Measurements from ENCODE around the gene ZNF521. TPM values are rescaled to one million over a fixed set of nuclear protein-coding genes. Genes with fewer than 3 reads are reported as not detected.

Gene ZNF521
- total RNA-seq, 1 experiment from 2014 or later, result not detected

GRCh38 chr18:25223899-25224886 lies 127.8 kb downstream of the ZNF521 start:
- intact Hi-C loops (cut with micrococcal nuclease), result no loop called here
- Mint-ChIP-seq H3K9me3 (ENCODE audit: unreplicated experiment) (no peaks in the 10 kb centered on the region), H3K27ac (ENCODE audit: low read depth, unreplicated experiment) (no peak overlapping the region), H3K27me3 (ENCODE audit: insufficient read depth, unreplicated experiment) (no peaks in the 10 kb centered on the region), H3K4me3 (ENCODE audit: unreplicated experiment) (no peak overlapping the region), H3K4me1 (ENCODE audit: insufficient read depth, unreplicated experiment) (no peaks in the 10 kb centered on the region), H3K36me3 (ENCODE audit: insufficient read depth, unreplicated experiment) (no peaks in the 10 kb centered on the region)
- POLR2A ChIA-PET, result no interaction called here
- TF ChIP-seq CTCF (IDR thresholded peaks at IDR 0.05; ENCODE audit: unreplicated experiment), result no peak
- no peak for DNase-seq (ENCODE audit: unreplicated experiment)
- CTCF ChIA-PET, result interaction anchor here (0.6 kb wide), 1 partner anchor 62 kb away, joined by 3 read pairs; no protein-coding TSS in a partner anchor
- BruUV-seq (replicated peaks), result no TSS peak

- Mint-ChIP-seq H3K36me3 (ENCODE audit: insufficient read depth, unreplicated experiment) (no peaks in the 10 kb centered on the region), H3K9me3 (ENCODE audit: unreplicated experiment) (peaks cover 1% of the 10 kb centered on the region), H3K27me3 (ENCODE audit: insufficient read depth, unreplicated experiment) (no peaks in the 10 kb centered on the region), H3K4me1 (ENCODE audit: insufficient read depth, unreplicated experiment) (no peaks in the 10 kb centered on the region), H3K4me3 (ENCODE audit: unreplicated experiment) (no peak overlapping the region), H3K27ac (ENCODE audit: low read depth, unreplicated experiment) (no peak overlapping the region)
- BruUV-seq (replicated peaks), result no TSS peak
- POLR2A ChIA-PET, result no interaction called here
- no peak for DNase-seq (ENCODE audit: unreplicated experiment)
- TF ChIP-seq CTCF (IDR thresholded peaks at IDR 0.05; ENCODE audit: unreplicated experiment), result no peak
- intact Hi-C loops (cut with micrococcal nuclease), result no loop called here
- CTCF ChIA-PET, result interaction anchor here (0.6 kb wide), 1 partner anchor 63 kb away, joined by 3 read pairs; no protein-coding TSS in a partner anchor
Observed at GRCh38 chr18:25223211-25223610, 128.8 kb downstream of the ZNF521 start.

- no peak overlapping the region for H3K4me3 Mint-ChIP-seq (ENCODE audit: unreplicated experiment)
- no TSS peak for BruUV-seq (replicated peaks)
- no peak overlapping the region for H3K27ac Mint-ChIP-seq (ENCODE audit: low read depth, unreplicated experiment)
- TF ChIP-seq CTCF (IDR thresholded peaks at IDR 0.05; ENCODE audit: unreplicated experiment), result no peak
- peaks cover 7% of the 10 kb centered on the region for H3K9me3 Mint-ChIP-seq (ENCODE audit: unreplicated experiment)
- ChIA-PET CTCF (no interaction called here), POLR2A (no interaction called here)
- no peaks in the 10 kb centered on the region for H3K4me1 Mint-ChIP-seq (ENCODE audit: insufficient read depth, unreplicated experiment)
- no peaks in the 10 kb centered on the region for H3K27me3 Mint-ChIP-seq (ENCODE audit: insufficient read depth, unreplicated experiment)
- no peaks in the 10 kb centered on the region for H3K36me3 Mint-ChIP-seq (ENCODE audit: insufficient read depth, unreplicated experiment)
- intact Hi-C loops (cut with micrococcal nuclease), result no loop called here
- no peak for DNase-seq (ENCODE audit: unreplicated experiment)
Observed at GRCh38 chr18:25222648-25223047, 129.3 kb downstream of the ZNF521 start.

GRCh38 chr18:25210622-25211021 lies 141.3 kb downstream of the ZNF521 start:
- Mint-ChIP-seq H3K36me3 (ENCODE audit: insufficient read depth, unreplicated experiment) (no peaks in the 10 kb centered on the region), H3K9me3 (ENCODE audit: unreplicated experiment) (peaks cover 9% of the 10 kb centered on the region), H3K27ac (ENCODE audit: low read depth, unreplicated experiment) (no peak overlapping the region), H3K4me1 (ENCODE audit: insufficient read depth, unreplicated experiment) (no peaks in the 10 kb centered on the region), H3K4me3 (ENCODE audit: unreplicated experiment) (no peak overlapping the region), H3K27me3 (ENCODE audit: insufficient read depth, unreplicated experiment) (no peaks in the 10 kb centered on the region)
- DNase-seq (ENCODE audit: unreplicated experiment), result no peak
- BruUV-seq (replicated peaks), result no TSS peak
- ChIA-PET POLR2A (no interaction called here), CTCF (no interaction called here)
- no peak for TF ChIP-seq CTCF (IDR thresholded peaks at IDR 0.05; ENCODE audit: unreplicated experiment)
- intact Hi-C loops (cut with micrococcal nuclease), result no loop called here

Data from MCF 10A (cell line).